Head of caudate nucleus (tissue), 42 donors: ENCODE data around the gene MRPS35.

Experiments
- DNase-seq, 42 donors: peaks; one replicate each; pipeline versions ENCODE4 v3.0.0 to v3.0.0-alpha.2; 2020 to 2021; ENCODE audit warnings: mixed read lengths in 7 of 42
- intact Hi-C: fragments of 100-400 bp; cut with DNase I; formaldehyde crosslinking; loops from one replicate; pipeline ENCODE4 v1.15.0; 2022

The MRPS35 gene

DNA sequence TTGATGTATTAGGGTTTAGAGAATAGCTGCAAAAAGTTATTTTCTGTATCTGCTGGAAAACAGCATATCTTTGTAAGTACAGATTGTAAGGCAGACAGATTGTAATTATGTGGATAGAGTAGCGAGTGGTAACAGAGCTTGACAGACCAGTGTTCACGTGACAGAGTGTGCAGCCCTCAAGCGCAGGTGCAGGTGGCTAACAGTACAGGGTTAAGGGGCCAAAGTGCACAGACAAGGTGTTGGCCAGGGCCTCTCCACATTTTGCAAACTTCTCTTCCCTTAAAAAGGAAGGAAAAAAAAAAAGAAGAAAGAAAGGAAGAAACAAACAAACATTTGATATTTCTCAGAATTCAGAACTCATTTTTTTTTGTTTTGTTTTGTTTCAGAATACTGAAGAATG lies 44.2 kb downstream of the MRPS35 start:
- intact Hi-C loops: no loop called here
- no peak for DNase-seq

GRCh38 chr12:27756670-27757195 lies 46.1 kb downstream of the MRPS35 start:
- intact Hi-C loops: no loop called here
- no peak for DNase-seq

GRCh38 chr12:27762757-27763156 lies 52.1 kb downstream of the MRPS35 start:
- no peak for DNase-seq
- intact Hi-C loops: no loop called here

GRCh38 chr12:27766587-27766986 lies 56.0 kb downstream of the MRPS35 start:
- intact Hi-C loops: no loop called here
- no peak for DNase-seq

DNA sequence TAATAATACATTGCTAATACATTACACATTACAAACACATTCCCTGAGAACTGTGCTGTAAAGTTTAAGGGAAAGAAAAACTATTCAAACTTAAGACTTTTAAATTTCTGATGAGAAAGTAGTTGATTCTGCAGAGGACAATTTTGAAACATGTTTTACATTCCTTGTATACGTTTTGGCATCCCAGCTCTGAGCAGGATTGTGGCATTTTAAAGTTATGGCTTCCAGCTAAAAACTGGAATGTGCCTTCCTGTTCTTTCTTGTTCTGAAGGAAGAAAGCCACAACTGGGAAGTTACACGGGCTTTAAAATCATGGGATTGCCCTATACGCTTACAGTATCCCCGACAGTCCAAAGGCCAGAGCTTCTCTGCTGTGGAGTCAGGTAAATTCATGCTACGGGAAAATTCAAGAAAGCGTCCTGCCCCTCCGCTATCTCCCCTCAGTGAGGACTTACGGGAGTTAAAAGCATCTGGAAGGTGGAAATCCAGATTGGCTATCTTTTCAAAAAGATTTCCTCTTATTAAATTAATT lies 58.6 kb downstream of the MRPS35 start:
- intact Hi-C loops: no loop called here
- DNase-seq: no peak

DNA sequence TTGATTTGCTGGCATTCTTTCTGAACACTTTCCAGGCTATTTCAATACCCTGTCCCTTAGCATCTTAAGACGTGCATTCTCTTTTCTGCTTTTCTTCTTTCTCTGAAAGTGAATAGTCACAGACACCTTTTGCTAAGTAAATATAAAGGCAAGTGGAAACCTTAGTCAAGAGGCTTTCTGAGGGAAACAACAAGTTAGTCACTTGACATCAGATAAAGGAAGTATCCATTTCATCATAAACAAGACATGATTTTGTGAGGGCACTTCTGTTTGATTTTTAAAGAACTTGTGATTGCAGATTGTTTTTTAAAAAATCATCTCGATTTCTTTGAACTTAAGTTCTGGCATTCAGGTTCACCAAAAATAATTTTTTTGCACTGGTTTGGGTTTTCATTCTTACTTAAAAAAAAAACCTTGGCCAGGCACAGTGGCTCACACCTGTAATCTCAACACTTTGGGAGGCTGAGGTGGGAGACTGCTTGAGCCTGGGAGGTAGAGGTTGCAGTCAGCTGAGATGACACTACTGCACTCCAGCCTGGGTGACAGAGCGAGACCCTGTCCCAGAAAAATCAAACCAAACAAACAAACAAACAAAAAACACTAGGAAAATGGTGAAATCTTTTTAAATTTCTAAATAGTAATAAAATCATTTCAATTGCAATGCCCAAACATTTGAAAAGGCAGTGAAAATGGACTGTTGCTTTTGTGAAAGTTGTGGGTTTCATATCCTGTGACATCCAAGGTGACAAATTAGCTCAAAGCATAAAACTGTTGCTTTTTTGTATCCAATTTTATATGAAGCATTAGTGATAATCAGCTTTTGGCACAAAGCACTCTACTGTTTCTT lies 61.1 kb downstream of the MRPS35 start:
- DNase-seq: no peak
- intact Hi-C loops: no loop called here

GRCh38 chr12:27772328-27773049 lies 61.9 kb downstream of the MRPS35 start:
- intact Hi-C loops: no loop called here
- DNase-seq: no peak

GRCh38 chr12:27777141-27777540 lies 66.5 kb downstream of the MRPS35 start:
- intact Hi-C loops: loop anchor here (5.0 kb wide), 1 partner anchor 65 kb away; the partner anchor contains the start of gene MRPS35

DNA sequence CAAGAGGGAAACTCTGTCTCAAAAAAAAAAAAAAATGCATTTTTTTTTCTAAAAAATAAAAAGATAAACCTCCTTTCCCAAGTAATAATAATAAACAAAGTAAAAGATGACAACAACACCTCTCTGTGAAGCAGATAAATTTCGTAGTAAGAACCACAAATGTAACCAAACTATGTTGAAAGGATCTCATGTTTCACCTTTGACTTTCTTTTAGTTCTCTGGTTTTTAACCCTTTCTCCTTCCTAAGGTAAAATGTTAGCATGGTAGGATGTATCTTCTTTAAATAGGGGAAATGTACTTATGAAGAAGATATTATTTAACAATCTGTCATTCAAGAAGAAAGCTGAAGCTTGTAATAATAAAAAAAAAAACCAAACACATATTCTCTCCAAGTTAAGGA lies 67.6 kb downstream of the MRPS35 start:
- no peak for DNase-seq
- intact Hi-C loops: loop anchor here (5.0 kb wide), 1 partner anchor 66 kb away; the partner anchor contains the start of gene MRPS35

More at GRCh38 chr12:27777141-27777540, 66.5 kb downstream of the MRPS35 start:
- DNase-seq: peak in 17 of 42 donors; percentile 12 to 71 (median 39)

DNA sequence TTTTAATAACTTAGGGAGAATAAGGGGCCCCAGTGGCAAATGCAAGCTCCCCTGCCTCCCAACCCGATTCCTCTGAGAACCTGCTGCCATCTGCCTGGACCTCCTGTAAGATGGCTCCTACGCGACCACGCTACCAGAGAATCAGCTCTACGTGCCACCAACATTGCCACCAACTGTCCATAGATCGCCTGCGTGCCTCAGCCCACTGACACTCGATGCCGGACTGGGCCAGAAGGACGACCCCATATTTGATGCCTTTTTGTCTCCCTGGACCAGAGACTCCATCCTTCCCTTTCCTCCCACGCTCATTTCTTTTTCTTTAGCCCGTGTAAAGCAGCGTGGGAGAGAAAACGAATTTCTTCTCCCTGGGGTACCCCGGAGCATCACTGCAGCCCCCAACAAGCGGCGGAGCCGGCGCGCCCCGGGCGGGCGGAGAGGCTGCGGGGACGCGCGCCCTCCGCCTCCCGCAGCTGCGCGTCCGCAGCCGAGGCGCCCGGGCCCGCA lies 68.8 kb downstream of the MRPS35 start:
- peak; percentile 17 to 77 (median 48) for DNase-seq
- intact Hi-C loops: loop anchor here (5.0 kb wide), 1 partner anchor 67 kb away; the partner anchor contains the start of gene MRPS35

- intact Hi-C loops: loop anchor here (5.0 kb wide), 1 partner anchor 68 kb away; the partner anchor contains the start of gene MRPS35
- DNase-seq: peak; percentile 23 to 86 (median 74)
Observed at GRCh38 chr12:27779920-27780611, 69.4 kb downstream of the MRPS35 start, which contains the start of the genes KLHL42 and MANSC4. KLHL42 (plus strand) TSS chr12:27780233; CDS start chr12:27780331, 98 bp downstream. MANSC4 (minus strand) TSS chr12:27780236; CDS start chr12:27771276, 8,960 bp downstream.

GRCh38 chr12:27780612-27781408 lies 70.2 kb downstream of the MRPS35 start:
- peak in 17 of 42 donors; percentile 10 to 58 (median 30) for DNase-seq
- intact Hi-C loops: no loop called here

DNA sequence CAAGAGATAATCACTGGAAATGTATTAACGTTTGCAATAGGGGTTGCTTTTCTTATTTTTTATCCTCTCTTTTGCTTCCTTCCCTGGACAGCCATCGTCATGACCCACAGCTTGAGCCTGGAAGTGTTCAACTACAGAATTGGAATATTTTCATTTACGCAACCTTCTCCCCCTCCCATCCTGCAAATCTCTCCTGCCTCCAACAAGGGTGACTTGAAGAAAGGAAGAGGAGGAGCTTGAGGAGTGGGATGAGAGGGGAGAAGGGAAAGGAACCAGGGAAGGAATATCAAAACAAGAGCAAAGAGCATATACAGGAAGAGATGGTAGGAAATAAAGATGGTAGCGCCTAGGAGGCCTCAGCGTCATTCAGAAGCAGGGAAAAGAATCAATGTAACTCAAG lies 71.0 kb downstream of the MRPS35 start:
- no peak for DNase-seq
- intact Hi-C loops: no loop called here

GRCh38 chr12:27782481-27782880 lies 71.8 kb downstream of the MRPS35 start:
- intact Hi-C loops: no loop called here
- DNase-seq: no peak

- DNase-seq: no peak
- intact Hi-C loops: no loop called here
Observed at GRCh38 chr12:27785882-27786570, 75.4 kb downstream of the MRPS35 start.

GRCh38 chr12:27787559-27787958 lies 76.9 kb downstream of the MRPS35 start:
- intact Hi-C loops: no loop called here
- no peak for DNase-seq

DNA sequence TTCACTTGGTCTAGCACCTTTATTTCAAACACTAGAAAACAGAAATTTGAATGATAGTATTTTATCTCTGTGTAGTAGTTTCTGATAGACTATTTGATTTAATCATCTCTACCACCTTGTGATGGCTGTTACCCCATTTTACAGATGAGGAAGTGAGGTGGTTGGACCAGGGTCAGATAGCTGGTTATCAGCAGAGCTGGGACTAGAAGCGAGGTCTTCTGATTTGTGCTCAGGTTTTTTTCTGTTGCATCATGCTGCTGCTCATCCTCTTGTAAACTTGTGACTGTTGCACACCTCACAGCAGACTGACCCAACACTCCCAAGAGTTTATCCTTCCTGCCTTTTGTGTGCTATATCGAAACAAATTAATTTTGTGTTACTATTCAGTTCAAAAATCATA lies 79.5 kb downstream of the MRPS35 start:
- intact Hi-C loops: no loop called here
- DNase-seq: no peak
